ENCODE data around the gene CHPT1. TPM values are rescaled to one million over a fixed set of nuclear protein-coding genes. Genes with fewer than 3 reads are reported as not detected.
"Not testable (repeated sequence)": the region's sequence is repeated elsewhere in the genome, so short reads cannot be mapped to it uniquely, and the experiment has no call there.

Gene CHPT1
- total RNA-seq, 1 experiment from 2014 or later: 39.2 TPM

DNA sequence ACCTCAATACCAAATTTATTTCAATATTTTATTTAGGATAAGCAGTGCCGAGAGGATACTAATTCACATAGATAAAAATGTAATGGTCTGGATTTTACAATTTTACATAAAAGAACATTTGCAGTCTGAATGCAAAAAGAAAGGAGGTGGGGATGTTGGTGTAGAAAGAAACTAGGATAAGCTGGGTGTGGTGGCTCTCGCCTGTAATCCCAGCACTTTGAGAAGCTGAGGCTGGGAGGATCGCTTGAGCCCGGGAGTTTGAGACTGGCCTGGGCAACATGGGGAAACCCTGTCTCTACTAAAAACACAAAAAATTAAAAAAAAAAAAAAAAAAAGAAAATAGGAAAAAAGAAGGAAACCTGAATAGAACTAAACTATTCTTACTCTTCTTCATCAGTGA is 25.0 kb downstream of the CHPT1 start:
- no peak for DNase-seq (ENCODE audit: low read depth)

DNA sequence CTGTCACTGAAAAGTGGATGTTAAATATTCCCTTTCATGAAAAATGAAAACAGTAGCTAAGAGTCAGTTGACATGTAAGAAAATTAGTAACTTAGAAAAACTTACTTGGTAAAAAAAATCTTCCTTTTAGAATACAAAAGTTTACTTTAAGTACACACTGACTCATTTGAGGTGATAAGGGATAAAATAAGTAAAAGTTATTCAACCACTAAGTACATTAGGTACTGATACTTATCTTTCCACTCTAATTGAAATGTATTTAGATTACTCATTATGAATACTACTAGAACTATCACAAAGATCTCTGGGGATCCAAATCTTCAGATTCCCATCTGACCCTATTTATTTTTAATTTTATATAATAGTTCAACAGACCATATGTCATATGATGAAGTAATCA is 29.7 kb downstream of the CHPT1 start:
- no peak for DNase-seq (ENCODE audit: low read depth)

DNA sequence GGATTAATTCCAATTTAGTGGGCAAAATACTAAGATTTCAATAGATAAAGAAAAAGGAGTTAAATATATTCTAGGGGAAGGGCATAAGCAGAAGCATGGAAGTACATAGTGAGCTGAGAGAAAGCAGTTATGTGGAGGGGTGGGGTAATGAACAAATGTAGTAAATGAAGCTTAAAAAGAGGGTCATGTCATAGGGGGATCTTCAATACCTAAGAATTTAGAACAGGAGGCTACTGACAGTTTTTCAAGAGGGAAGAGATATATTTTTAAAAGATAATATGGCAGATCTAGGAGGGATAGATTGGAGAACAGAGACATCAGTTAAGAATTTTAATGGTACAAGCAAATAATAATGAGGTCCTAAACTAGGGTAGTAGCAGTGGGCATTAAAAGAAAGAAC is 32.4 kb downstream of the CHPT1 start:
- no peak for DNase-seq (ENCODE audit: low read depth)

DNA sequence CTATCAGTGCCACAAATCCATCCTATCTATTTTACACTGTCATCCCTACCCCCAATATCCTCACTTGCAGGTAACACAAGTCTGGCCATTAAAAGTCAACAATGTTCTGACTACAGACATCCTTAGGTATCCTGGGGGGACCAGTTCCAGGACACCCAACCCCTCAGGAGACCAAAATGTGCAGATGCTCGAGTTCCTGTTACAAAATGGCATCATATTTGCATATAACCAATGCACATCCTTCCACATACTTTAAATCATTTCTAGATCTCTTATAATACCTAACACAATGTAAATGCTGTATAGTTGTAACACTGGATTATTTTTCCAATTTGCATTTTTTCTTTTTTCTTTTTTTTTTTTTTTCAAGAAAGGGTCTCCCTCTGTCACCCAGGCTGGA is 34.9 kb downstream of the CHPT1 start:
- no peak for DNase-seq (ENCODE audit: low read depth)

DNA sequence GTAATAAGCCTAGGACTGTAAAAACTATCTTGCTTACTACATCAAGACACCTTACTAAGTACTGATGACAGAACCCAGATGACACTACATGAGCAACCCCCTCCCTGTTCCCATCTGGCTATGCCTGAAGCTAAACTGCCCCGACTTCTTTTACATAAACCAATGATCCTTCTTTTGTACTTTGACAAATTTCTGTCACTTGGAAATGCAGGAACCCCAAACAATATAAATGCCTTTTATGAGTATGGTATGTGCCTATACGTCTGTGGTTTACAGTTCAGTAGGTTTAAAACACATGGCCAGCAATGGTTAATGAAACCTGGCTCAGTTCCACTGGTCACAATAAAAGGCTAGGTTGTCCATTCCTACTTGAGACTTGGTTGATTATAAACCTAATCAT is 35.7 kb downstream of the CHPT1 start:
- DNase-seq (ENCODE audit: low read depth): no peak

DNA sequence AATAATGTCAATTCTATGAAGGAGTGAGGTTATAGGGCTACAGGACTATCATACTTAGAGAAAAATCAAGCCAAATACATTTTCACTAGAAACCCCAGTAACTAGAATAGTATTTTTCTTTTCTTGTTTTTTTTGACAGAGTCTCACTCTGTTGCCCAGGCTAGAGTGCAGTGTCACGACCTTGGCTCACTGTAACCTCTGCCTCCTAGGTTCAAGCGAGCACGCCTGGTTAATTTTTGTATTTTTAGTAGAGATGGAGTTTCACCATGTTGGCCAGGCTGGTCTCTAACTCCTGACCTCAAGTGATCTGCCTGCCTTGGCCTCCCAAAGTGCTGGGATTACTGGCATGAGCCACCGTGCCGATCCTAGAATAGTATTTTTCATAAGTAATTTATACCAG is 37.0 kb downstream of the CHPT1 start:
- not testable (repeated sequence) for DNase-seq (ENCODE audit: low read depth)

DNA sequence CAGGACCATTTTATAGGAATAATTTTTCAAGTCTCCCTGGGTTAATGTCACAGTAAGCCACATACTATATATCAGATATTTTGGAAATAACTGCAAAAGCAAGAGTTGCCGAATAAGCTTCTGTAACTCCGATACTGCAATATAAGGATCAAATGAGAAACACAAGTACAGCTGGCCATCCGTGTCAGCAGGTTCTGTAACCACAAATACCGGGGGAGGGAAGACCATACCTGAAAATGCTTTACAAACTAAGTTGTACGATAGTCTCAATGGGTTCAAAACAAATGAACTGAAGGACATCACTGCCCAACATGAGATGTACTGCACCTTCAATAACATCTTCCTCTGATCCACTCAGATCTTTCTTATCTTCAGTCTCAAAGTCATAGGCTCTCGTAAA is 40.0 kb downstream of the CHPT1 start:
- DNase-seq (ENCODE audit: low read depth): no peak

DNA sequence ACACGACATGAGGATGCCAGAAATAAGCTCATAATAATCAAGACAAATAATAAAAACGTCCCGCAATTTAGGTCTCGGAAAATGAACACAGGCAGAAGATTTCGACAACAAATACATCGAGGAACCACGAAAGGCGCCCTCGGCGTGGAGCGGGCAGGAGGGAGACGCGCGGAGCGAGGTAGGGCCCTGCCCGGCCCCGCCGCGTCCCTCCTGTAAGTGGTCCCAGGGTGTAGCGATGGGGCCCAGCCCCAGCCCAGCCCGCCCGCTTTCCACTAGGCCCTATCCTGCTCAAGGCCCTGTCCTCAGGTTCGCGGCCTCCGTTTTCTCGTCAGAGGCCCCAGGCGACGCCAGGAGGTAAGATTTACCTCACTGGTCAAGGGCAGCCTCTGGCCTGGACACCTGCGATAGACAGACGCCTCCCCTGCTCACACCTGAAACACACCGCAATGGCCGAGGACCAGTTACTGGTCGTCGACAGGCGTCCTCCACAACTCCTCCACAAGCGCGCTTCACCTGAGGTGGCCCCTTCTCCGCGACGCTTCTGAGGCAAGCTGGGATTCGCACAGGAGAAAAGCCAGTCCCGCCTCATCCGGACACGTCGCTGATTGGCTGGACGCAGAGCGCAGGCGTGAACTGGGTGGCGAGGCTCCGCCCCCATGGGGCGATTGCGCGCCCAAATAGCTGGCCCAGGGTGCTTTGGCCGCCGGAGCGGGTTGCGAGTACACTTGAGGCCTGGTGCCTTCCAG is 41.7 kb downstream of the CHPT1 start, which contains the start of gene SYCP3:
SYCP3 (minus strand) TSS at position 543 of the 746 bp plus-strand sequence. CDS start 1,527 bp downstream, outside the sequence.
- no peak for DNase-seq (ENCODE audit: low read depth)

DNA sequence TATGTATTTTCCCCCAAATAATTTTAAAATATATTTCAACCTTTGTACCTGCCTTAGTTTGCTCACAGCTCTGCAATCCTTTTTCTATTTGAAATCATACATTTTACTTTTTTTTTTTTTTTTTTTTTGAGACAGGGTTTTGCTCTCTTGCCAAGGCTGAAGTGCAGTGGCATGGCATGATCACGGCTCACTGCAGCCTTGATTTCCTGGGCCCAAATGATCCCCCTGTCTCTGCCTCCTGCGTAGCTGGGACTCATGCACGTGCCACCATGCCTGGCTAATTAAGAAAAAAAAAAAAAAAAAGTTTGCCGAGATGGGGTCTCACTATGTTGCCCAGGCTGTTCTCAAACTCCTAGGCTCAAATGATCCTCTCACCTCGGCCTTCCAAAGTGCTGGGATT is 43.1 kb downstream of the CHPT1 start:
- DNase-seq (ENCODE audit: low read depth): no peak

DNA sequence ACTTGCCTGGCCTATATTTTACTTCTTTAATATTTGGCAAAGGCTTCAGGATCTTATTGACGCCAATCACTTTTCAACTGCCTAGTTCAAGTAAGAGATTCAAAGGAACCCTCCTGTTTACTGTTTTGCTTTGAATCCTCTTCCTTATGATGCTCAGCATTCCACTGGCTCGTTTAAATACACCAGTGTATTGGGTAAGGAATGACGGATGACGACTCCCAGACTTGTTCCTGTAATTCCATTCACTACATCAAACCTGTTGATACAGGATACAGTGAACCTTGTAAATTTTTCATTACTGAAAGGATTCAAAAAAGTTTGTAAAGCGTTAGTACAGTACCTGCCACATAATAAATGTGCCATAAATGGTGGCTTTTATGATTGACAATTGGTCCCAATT is 43.5 kb downstream of the CHPT1 start:
- no peak for DNase-seq (ENCODE audit: low read depth)

DNA sequence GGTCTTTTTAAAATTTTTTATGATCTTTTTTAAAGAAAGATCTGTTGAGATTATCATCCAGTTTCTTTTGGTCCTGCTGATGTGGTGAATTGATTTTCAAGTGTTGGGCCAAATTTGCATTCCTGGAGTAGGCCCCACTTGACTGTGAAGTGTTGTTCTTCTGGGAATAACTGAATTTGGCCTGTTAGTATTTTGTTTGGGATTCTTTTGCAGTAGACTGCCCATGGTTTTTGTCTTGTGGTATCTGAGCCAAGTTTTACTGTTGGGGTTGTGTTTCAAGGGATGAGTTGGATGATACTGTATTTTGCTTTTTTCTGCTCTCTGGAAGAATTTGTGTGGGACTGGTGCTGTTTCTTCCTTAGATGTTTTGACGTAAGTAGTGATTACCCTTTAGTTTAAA is 45.8 kb downstream of the CHPT1 start:
- DNase-seq (ENCODE audit: low read depth): no peak

DNA sequence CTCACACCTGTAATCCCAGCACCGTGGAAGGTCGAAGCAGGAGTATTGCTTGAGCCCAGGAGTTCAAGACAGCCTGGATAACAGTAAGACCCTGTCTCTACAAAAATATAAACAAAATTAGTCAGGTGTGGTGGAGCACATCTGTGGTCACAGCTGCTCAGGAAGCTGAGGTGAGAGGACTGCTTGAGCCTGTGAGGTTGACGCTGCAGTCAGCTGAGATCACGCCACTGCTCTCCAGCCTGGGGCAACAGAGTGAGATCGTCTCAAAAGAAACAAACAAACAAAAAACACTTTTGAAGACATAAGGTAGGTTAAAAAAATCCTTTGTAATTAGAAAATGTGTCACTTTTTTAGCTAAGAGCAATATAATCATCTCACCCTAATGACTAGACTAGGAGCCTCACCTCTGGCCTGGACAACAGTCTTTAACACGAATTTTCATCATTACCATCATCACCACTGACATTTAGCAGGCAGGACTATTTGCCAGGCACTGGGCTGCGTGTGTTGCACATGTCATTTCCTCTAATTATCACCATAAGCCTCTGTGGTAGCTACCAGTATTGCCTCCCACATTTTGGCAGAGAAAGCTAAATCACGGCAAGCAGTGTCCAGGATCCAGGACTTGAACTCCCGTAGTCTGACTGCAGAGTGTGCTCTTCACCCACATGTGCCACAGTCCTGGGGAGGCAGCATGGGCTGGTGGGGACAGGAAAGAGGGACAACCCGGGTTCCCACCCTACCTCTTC is 46.5 kb downstream of the CHPT1 start:
- no peak for DNase-seq (ENCODE audit: low read depth)

DNA sequence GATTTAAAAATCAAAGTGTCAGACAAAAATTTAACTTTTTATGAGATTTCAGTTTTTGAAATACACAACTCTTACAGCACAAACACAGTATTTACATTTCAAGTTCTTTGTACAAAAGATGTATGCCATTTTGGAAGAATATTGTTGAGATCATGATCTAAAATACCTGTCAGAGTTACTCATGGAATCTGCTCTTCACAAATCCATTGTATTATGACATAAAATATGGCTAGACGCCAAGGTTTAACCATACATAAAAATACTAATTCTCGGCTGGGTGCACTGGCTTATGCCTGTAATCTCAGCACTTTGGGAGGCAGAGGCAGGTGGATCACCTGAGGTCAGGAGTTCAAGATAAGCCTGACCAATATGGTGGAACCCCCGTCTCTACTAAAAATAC is 48.0 kb downstream of the CHPT1 start:
- no peak for DNase-seq (ENCODE audit: low read depth)

DNA sequence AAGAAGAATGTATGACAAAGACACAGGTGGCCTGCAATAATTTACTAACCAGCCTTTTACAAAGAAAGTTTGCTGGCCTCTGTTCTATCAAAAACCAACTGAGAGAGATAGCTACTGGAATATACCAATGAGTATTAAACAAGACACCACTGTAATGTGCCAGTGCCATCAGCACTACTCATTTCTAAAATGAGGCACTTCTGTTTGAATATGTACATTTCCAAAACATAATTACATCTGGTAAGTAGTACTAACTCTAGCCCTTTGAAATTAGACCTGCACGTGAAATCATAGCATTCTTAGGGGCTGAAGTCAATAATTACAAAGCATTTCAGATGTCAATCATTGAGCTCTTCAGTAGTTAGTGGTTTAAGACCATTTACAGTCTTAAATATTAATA is 48.8 kb downstream of the CHPT1 start:
- DNase-seq (ENCODE audit: low read depth): no peak

DNA sequence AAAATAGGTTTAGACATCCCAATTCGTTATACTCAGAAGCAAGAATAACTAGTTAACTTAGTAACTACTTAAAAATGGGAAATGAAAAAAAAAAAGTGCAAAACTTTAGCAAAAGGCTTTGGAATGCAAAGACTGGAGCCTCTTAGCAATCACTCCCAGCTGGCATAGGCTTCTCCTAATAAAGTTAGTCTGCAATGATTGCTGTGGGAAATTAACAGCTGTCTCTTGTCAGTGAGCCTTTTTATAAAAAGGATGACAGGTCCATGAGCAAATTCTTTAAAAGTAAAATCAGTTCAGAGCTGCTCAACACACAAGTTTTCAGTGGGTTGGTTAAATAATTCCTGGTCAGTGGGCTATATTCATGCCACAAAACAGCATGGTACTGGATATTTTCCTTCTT is 49.2 kb downstream of the CHPT1 start:
- no peak for DNase-seq (ENCODE audit: low read depth)

DNA sequence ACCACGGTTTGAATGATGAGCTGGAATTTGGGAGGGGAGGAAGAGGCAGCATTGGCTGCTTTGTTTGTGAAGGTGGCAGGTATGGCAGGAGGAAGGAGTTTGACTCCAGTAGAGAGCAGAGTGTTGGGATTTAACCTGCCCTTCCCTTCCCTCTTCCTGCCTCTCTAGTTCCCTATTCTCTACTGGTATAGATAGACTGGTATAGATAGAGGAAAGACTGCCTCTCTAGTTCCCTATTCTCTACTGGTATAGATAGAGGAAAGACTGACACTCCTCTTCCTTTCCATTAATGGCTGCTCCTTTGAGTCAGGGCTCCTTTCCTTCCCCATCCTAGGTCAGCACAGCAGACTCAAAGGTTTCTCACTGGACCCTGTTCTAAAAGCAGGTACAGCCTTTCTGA is 50.3 kb downstream of the CHPT1 start:
- no peak for DNase-seq (ENCODE audit: low read depth)

DNA sequence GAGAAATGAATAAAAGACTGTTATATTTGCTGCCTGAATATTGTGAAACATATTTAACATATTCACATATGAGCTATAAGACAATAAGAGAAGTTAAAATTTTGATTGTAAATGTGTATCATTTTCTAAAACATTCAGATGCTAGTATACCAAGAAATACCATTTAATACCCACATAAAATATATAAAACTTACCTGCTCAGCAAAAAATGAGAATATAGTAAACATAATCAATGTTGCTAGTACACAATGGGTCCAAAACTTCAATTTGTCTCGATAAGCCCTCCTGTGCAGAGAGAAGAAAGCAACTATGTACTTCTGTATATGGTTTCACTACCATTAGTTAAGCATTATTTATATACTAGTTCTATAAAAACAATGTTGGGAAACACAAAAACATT is 51.5 kb downstream of the CHPT1 start:
- no peak for DNase-seq (ENCODE audit: low read depth)

DNA sequence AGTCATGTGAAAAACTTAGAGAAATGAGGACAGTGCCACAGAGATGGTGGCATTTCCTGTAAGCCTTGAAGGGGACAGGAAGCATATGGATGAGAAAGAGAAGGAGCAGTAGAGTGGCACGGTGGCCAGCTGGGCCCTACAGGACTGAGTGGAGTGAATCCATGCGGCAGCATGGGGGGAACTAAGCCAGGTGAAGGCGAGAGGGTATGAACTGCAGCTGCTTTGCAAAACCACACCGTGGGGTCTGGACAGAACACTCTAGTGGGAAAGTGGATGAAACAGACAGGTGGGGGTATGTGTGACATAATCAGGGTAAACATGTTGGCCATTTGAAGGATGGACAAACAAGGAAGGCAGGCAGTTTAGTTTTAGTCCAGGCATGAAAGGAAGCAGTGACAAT is 52.2 kb downstream of the CHPT1 start:
- no peak for DNase-seq (ENCODE audit: low read depth)

DNA sequence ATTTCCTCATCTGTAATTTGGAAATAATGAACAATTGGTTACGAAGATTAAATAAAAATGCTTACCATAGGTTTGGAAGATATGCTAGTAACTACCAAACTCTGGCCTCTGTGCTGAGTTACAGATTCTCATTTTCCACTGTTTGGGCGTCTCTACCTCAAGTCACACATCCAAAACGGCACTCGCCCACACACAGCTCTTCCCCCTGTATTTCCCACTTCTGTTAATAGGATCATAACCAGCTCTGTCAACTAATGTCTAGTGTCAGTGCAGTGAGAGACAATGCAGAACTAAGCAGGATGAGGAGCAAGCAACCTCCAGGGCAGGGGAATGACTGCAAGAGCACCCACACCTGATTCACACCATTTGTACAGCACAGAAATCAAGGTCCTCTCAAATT is 52.7 kb downstream of the CHPT1 start:
- no peak for DNase-seq (ENCODE audit: low read depth)

DNA sequence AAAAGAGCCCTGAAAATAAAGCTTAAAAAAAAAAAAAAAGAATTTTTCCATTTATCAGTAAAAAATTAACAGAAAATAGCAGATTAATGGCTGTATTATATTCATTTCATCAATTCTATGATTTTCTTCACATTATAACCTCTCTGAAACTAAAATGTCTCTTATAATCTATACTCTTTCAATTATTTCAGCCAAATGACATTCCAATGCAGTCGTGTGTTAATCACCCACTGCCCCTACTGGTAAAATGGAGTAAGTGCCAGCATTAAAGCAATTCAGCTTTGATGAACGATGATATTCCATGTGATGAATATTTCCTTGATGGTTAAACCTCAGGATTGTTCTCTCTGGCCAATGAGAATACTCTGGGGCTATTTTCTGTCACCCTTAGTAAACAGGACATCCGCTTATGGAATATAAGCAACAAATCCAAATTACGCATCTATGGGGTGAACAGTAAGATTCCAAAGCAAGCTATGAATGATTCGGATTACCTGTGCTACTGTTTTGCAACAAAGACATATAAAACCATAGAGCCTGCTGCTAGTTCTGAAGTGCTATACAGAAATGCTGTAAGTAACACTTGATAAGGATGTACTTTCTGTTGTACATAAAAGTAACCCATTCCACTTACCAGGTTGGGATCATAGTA is 62.1 kb downstream of the CHPT1 start:
- DNase-seq (ENCODE audit: low read depth): peak; percentile 39

DNA sequence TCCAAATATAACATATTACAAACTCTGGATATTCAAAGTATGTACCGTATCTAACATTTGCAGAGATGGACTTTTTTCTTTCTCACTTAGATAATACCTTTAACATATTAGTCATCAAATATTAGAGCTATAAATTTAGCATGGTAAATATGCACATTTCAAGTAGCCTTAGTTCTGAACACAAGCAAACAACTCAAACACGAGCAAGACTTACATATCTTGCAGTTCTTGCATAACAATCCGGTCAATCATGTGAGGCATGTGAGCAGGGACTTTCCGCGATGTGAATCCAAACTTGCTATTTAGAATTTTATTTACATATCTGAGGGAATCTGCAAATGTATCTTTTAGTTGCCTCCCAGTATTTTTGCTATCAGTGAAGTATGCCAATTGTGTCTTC is 63.9 kb downstream of the CHPT1 start:
- no peak for DNase-seq (ENCODE audit: low read depth)

DNA sequence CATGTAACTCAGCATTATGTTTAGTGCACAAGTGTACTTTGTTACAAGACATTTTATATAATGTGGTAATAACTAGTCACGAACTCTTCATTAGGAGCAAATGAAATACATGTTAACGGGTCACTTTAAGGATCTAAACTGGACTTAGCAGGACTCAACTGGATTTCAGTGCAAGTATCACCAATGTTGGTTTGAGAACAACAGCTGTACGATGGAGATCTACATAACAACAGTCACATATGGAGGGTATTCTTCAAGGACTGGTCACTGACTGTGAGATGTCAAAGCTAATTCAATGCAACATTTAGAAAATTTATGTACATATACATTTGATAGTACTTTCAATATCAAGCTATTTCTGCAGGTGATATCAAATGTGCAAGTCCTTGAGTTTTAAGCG is 64.3 kb downstream of the CHPT1 start:
- DNase-seq (ENCODE audit: low read depth): no peak
